ENCODE data around the gene TK2. TPM values are rescaled to one million over a fixed set of nuclear protein-coding genes. Genes with fewer than 3 reads are reported as not detected.
A peak's percentile ranks its signal among the peaks of the same experiment; 100 is the strongest.

TK2 gene
- total RNA-seq, 1 donor, result 73.5 TPM

- Histone ChIP-seq H3K4me3 (ENCODE audit: insufficient read depth, low read length) (no peak overlapping the region), H3K36me3 (ENCODE audit: insufficient read depth, low read length) (no peaks in the 10 kb centered on the region), H3K4me2 (ENCODE audit: insufficient read depth, low read length) (no peak overlapping the region), H2AFZ (ENCODE audit: low read length) (no peak overlapping the region), H4K20me1 (ENCODE audit: insufficient read depth, low read length) (no peaks in the 10 kb centered on the region), H3K79me2 (ENCODE audit: insufficient read depth, low read length) (no peaks in the 10 kb centered on the region), H3K4me1 (ENCODE audit: insufficient read depth, low read length) (peaks cover 18% of the 10 kb centered on the region), H3K27me3 (ENCODE audit: insufficient read depth, low read length) (no peaks in the 10 kb centered on the region), H3K9me3 (ENCODE audit: low read depth, low read length) (no peaks in the 10 kb centered on the region), H3K27ac (ENCODE audit: low read depth, low read length) (no peak overlapping the region)
- TF ChIP-seq, protein P1, sequence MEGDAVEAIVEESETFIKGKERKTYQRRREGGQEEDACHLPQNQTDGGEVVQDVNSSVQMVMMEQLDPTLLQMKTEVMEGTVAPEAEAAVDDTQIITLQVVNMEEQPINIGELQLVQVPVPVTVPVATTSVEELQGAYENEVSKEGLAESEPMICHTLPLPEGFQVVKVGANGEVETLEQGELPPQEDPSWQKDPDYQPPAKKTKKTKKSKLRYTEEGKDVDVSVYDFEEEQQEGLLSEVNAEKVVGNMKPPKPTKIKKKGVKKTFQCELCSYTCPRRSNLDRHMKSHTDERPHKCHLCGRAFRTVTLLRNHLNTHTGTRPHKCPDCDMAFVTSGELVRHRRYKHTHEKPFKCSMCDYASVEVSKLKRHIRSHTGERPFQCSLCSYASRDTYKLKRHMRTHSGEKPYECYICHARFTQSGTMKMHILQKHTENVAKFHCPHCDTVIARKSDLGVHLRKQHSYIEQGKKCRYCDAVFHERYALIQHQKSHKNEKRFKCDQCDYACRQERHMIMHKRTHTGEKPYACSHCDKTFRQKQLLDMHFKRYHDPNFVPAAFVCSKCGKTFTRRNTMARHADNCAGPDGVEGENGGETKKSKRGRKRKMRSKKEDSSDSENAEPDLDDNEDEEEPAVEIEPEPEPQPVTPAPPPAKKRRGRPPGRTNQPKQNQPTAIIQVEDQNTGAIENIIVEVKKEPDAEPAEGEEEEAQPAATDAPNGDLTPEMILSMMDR (IDR thresholded peaks at IDR 0.05; ENCODE audit: extremely low read depth, low read depth, low read length), result no peak
- no peak for DNase-seq (ENCODE audit: insufficient read length, low spot score, missing footprints)
These were observed 35.7 kb upstream of the TK2 start for GRCh38 chr16:66585481-66586239.

- Histone ChIP-seq H3K4me1 (ENCODE audit: insufficient read depth, low read length) (peaks cover 22% of the 10 kb centered on the region), H3K4me3 (ENCODE audit: insufficient read depth, low read length) (no peak overlapping the region), H3K36me3 (ENCODE audit: insufficient read depth, low read length) (no peaks in the 10 kb centered on the region), H3K27me3 (ENCODE audit: insufficient read depth, low read length) (peaks cover 7% of the 10 kb centered on the region), H3K9me3 (ENCODE audit: low read depth, low read length) (no peaks in the 10 kb centered on the region), H3K4me2 (ENCODE audit: insufficient read depth, low read length) (peak overlapping the region; percentile 40), H3K27ac (ENCODE audit: low read depth, low read length) (peak overlapping the region; percentile 75), H2AFZ (ENCODE audit: low read length) (no peak overlapping the region), H4K20me1 (ENCODE audit: insufficient read depth, low read length) (no peaks in the 10 kb centered on the region), H3K79me2 (ENCODE audit: insufficient read depth, low read length) (no peaks in the 10 kb centered on the region)
- TF ChIP-seq, protein P1 (IDR thresholded peaks at IDR 0.05; ENCODE audit: extremely low read depth, low read depth, low read length), result no peak
- DNase-seq (ENCODE audit: insufficient read length, low spot score, missing footprints), result peak; percentile 78
These were observed 31.5 kb upstream of the TK2 start for GRCh38 chr16:66581246-66581952.

GRCh38 chr16:66580605-66581209 is 30.8 kb upstream of the TK2 start:
- H3K4me2 ChIP-seq (ENCODE audit: insufficient read depth, low read length), result peak overlapping the region; percentile 40
- TF ChIP-seq, protein P1 (IDR thresholded peaks at IDR 0.05; ENCODE audit: extremely low read depth, low read depth, low read length), result peak; percentile 53
- DNase-seq (ENCODE audit: insufficient read length, low spot score, missing footprints), result peak; percentile 98

More at GRCh38 chr16:66580605-66581209, 30.8 kb upstream of the TK2 start:
- Histone ChIP-seq H3K36me3 (ENCODE audit: insufficient read depth, low read length) (no peaks in the 10 kb centered on the region), H4K20me1 (ENCODE audit: insufficient read depth, low read length) (no peaks in the 10 kb centered on the region), H3K27me3 (ENCODE audit: insufficient read depth, low read length) (peaks cover 7% of the 10 kb centered on the region), H3K4me1 (ENCODE audit: insufficient read depth, low read length) (peaks cover 22% of the 10 kb centered on the region), H3K79me2 (ENCODE audit: insufficient read depth, low read length) (no peaks in the 10 kb centered on the region), H3K9me3 (ENCODE audit: low read depth, low read length) (no peaks in the 10 kb centered on the region), H3K27ac (ENCODE audit: low read depth, low read length) (peak overlapping the region; percentile 75), H3K4me3 (ENCODE audit: insufficient read depth, low read length) (no peak overlapping the region), H2AFZ (ENCODE audit: low read length) (peak overlapping the region; percentile 30)
